ENCODE measurements around the gene NHP2.
A peak's percentile ranks its signal among the peaks of the same experiment; 100 is the strongest.

The NHP2 gene

DNA sequence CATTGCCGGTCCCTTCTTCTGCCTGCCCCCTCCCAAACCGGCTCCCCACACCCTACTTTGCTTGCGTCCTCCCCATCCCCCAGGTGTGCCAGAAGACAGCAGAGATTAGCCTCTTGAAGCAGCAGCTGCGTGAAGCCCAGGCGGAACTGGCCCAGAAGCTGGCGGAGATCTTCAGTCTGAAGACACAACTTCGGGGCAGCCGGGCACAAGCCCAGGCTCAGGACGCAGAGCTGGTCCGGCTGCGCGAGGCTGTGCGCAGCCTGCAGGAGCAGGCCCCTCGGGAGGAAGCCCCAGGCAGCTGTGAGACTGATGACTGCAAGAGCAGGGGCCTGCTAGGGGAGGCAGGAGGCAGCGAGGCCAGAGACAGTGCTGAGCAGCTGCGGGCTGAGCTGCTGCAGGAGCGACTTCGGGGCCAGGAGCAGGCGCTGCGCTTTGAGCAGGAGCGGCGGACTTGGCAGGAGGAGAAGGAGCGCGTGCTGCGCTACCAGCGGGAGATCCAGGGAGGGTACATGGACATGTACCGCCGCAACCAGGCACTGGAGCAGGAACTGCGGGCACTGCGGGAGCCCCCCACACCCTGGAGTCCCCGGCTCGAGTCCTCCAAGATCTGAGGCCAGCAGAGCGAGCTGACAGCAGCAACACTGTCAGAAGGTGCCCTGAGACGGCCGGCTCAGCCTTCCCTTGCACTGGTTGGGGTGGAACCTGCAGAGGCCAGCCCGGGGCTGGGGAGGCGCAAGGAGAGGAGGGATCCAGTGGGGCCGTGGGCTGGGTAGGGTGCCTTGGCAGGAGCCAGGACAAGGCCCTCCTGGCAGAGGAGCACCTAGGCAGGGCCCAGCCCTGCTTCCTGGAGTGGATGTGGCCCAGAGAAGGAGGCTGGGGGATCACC, 32.1 kb downstream of the NHP2 start:
- Histone ChIP-seq H3K4me1 (peaks cover 15% of the 10 kb centered on the region), H3K4me2 (ENCODE audit: low read length) (no peak overlapping the region), H3K9ac (no peak overlapping the region), H3K27me3 (ENCODE audit: control insufficient read depth, insufficient read depth, low read length) (no peaks in the 10 kb centered on the region), H3K9me3 (ENCODE audit: control insufficient read depth, low read length) (no peaks in the 10 kb centered on the region), H3K4me3 (ENCODE audit: low read depth, low read length) (no peak overlapping the region), H3K79me2 (no peaks in the 10 kb centered on the region), H3K27ac (no peak overlapping the region), H2AFZ (no peak overlapping the region), H3K36me3 (ENCODE audit: control insufficient read depth, insufficient read depth, low read length) (no peaks in the 10 kb centered on the region)
- TF ChIP-seq, protein P1, sequence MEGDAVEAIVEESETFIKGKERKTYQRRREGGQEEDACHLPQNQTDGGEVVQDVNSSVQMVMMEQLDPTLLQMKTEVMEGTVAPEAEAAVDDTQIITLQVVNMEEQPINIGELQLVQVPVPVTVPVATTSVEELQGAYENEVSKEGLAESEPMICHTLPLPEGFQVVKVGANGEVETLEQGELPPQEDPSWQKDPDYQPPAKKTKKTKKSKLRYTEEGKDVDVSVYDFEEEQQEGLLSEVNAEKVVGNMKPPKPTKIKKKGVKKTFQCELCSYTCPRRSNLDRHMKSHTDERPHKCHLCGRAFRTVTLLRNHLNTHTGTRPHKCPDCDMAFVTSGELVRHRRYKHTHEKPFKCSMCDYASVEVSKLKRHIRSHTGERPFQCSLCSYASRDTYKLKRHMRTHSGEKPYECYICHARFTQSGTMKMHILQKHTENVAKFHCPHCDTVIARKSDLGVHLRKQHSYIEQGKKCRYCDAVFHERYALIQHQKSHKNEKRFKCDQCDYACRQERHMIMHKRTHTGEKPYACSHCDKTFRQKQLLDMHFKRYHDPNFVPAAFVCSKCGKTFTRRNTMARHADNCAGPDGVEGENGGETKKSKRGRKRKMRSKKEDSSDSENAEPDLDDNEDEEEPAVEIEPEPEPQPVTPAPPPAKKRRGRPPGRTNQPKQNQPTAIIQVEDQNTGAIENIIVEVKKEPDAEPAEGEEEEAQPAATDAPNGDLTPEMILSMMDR (IDR thresholded peaks at IDR 0.05) = no peak

DNA sequence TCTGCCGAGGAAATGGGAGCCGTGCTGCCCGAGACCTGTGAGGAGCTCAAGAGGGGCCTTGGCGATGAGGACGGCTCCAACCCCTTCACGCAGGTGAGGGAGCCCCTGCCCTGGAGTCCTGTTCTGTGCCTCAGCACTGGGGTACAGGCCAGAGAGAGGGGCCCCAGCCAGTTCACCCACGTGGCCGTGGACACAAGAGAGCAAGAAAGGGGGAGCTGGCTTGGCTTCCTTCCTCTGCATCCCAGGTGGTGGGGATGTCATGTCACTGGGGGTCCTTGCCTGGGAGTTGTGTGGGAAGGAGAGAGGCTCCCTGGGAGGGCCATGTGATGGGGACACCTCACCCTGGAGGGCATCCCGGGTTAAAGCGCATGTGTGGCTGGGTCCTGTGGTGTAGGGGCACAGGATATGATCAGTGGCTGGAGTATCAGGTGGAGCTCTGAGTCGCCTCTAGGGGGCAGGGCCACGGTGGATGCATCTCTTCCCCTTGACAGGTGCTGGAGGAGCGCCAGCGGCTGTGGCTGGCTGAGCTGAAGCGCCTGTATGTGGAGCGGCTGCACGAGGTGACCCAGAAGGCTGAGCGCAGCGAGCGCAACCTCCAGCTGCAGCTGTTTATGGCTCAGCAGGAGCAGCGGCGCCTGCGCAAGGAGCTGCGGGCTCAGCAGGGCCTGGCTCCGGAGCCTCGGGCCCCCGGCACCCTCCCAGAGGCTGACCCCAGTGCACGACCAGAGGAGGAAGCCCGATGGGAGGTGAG, 32.9 kb downstream of the NHP2 start:
- Histone ChIP-seq H3K79me2 (no peaks in the 10 kb centered on the region), H3K9me3 (ENCODE audit: control insufficient read depth, low read length) (no peaks in the 10 kb centered on the region), H3K27me3 (ENCODE audit: control insufficient read depth, insufficient read depth, low read length) (no peaks in the 10 kb centered on the region), H3K9ac (no peak overlapping the region), H2AFZ (no peak overlapping the region), H3K27ac (no peak overlapping the region), H3K4me3 (ENCODE audit: low read depth, low read length) (no peak overlapping the region), H3K36me3 (ENCODE audit: control insufficient read depth, insufficient read depth, low read length) (no peaks in the 10 kb centered on the region), H3K4me1 (peaks cover 15% of the 10 kb centered on the region), H3K4me2 (ENCODE audit: low read length) (no peak overlapping the region)
- TF ChIP-seq, protein P1 (IDR thresholded peaks at IDR 0.05) = peak; percentile 65

DNA sequence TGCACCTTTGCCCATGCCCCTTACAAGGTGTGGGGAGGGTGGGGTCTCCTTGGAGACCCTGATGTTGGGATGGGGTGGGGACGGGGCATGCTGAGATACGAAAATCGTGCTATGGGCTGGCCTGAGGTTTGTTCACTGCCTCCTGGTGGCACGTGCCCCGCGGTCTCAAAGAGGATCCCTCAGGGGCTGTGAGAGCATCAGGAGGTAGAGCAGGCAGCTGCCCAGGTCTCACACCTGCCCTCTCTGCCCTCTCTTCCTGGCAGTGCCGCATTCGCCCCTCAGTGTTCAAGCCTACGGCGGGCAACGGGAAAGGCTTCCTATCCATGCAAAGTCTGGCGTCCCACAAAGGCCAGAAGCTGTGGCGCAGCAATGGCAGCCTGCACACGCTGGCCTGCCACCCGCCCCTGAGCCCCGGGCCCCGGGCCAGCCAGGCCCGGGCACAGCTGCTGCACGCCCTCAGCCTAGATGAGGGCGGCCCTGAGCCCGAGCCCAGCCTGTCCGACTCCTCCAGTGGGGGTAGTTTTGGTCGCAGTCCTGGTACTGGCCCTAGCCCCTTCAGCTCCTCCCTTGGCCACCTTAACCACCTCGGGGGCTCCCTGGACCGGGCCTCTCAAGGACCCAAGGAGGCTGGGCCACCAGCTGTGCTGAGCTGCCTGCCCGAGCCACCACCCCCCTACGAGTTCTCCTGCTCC, 33.6 kb downstream of the NHP2 start:
- H3K4me1 ChIP-seq = peaks cover 16% of the 10 kb centered on the region
- no peaks in the 10 kb centered on the region for H3K36me3 ChIP-seq (ENCODE audit: control insufficient read depth, insufficient read depth, low read length)
- no peaks in the 10 kb centered on the region for H3K27me3 ChIP-seq (ENCODE audit: control insufficient read depth, insufficient read depth, low read length)
- no peak overlapping the region for H2AFZ ChIP-seq
- no peak overlapping the region for H3K9ac ChIP-seq
- H3K79me2 ChIP-seq = peaks cover 3% of the 10 kb centered on the region
- no peak overlapping the region for H3K4me2 ChIP-seq (ENCODE audit: low read length)
- H3K9me3 ChIP-seq (ENCODE audit: control insufficient read depth, low read length) = no peaks in the 10 kb centered on the region
- no peak overlapping the region for H3K27ac ChIP-seq
- H3K4me3 ChIP-seq (ENCODE audit: low read depth, low read length) = no peak overlapping the region
- TF ChIP-seq, protein P1 (IDR thresholded peaks at IDR 0.05) = no peak

DNA sequence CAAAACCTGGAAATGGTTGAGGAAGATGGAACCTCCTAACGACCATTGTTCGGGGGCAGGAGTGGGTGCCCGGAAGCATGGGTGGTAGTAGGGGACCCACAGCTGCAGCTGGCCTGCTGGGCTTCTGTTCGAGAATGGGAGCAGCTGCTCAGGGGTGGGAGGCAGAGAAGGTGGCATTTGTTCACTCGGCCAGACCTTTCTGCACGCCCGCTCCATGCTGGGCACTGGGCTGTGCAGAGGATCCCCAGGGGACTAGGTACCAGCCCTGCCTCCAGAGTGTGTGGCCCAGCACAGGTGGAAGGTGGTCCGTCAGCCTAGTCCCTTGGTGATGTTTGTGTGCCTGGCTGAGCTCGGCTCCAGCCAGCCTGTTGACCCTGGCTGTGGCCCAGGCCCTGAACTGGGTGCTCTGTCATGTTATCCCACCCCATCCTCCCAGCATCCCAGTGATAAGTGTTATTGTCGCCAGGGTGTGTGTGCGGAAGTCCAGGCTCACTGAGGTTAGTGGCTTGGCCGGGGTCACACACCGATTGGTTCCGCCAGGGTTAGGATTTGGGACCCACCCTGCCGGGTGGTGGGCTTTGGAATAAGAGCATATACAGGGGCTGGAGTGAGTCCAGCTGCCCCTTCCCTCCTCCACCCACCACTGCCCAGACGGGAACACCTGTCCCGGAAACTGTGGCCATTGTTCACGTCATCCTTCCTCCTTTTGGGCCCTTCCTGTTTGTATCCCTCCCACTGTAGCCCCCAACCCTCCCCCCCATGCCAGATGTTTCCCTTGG, 35.6 kb downstream of the NHP2 start:
- TF ChIP-seq, protein P1 (IDR thresholded peaks at IDR 0.05) = no peak
- Histone ChIP-seq H3K27me3 (ENCODE audit: control insufficient read depth, insufficient read depth, low read length) (no peaks in the 10 kb centered on the region), H3K27ac (no peak overlapping the region), H3K36me3 (ENCODE audit: control insufficient read depth, insufficient read depth, low read length) (no peaks in the 10 kb centered on the region), H3K4me3 (ENCODE audit: low read depth, low read length) (no peak overlapping the region), H2AFZ (no peak overlapping the region), H3K9me3 (ENCODE audit: control insufficient read depth, low read length) (no peaks in the 10 kb centered on the region), H3K79me2 (peaks cover 3% of the 10 kb centered on the region), H3K4me2 (ENCODE audit: low read length) (no peak overlapping the region), H3K9ac (no peak overlapping the region), H3K4me1 (peaks cover 7% of the 10 kb centered on the region)

All from parathyroid adenoma (tissue), 2 donors.